ENCODE results near the gene NAXE.

NAXE gene

GRCh38 chr1:156556354-156556753 lies 35.2 kb upstream of the NAXE start:
- TF ChIP-seq CSDC2 (CRISPR knock-in tag; IDR thresholded peaks at IDR 0.05) (no peak), ZFP3 (CRISPR knock-in tag; IDR thresholded peaks at IDR 0.05) (no peak), ISL1 (CRISPR knock-in tag; IDR thresholded peaks at IDR 0.05) (no peak), BACH2 (CRISPR knock-in tag; IDR thresholded peaks at IDR 0.05; ENCODE audit: borderline replicate concordance) (no peak), GLIS3 (CRISPR knock-in tag; IDR thresholded peaks at IDR 0.05) (no peak)
- no peak for ATAC-seq

- ATAC-seq = no peak
- TF ChIP-seq PATZ1 (CRISPR knock-in tag; IDR thresholded peaks at IDR 0.05; ENCODE audit: borderline replicate concordance) = no peak
- TF ChIP-seq ZNF8 (CRISPR knock-in tag; IDR thresholded peaks at IDR 0.05) = no peak
- TF ChIP-seq BACH2 (CRISPR knock-in tag; IDR thresholded peaks at IDR 0.05; ENCODE audit: borderline replicate concordance) = no peak
- TF ChIP-seq ZFP3 (CRISPR knock-in tag; IDR thresholded peaks at IDR 0.05) = no peak
- TF ChIP-seq ZC3H10 (CRISPR knock-in tag; IDR thresholded peaks at IDR 0.05) = no peak
Observed at GRCh38 chr1:156559086-156559796, 32.3 kb upstream of the NAXE start.

GRCh38 chr1:156559797-156560385 lies 31.7 kb upstream of the NAXE start:
- no peak for ATAC-seq
- TF ChIP-seq ZFP30 (CRISPR knock-in tag; IDR thresholded peaks at IDR 0.05) (no peak), ARNTL (CRISPR knock-in tag; IDR thresholded peaks at IDR 0.05; ENCODE audit: borderline replicate concordance, low read depth) (no peak), ESRRG (CRISPR knock-in tag; IDR thresholded peaks at IDR 0.05) (no peak), PPARA (CRISPR knock-in tag; IDR thresholded peaks at IDR 0.05; ENCODE audit: borderline replicate concordance) (no peak), CREB5 (CRISPR knock-in tag; IDR thresholded peaks at IDR 0.05; ENCODE audit: low read depth) (no peak), ZC3H10 (CRISPR knock-in tag; IDR thresholded peaks at IDR 0.05) (no peak), OSR1 (CRISPR knock-in tag; IDR thresholded peaks at IDR 0.05) (no peak), ZNF565 (CRISPR knock-in tag; conservative IDR thresholded peaks at IDR 0.05; ENCODE audit: low read depth) (no peak), ZNF8 (CRISPR knock-in tag; IDR thresholded peaks at IDR 0.05) (no peak), SNAI2 (CRISPR knock-in tag; IDR thresholded peaks at IDR 0.05) (no peak), TSHZ2 (CRISPR knock-in tag; IDR thresholded peaks at IDR 0.05) (no peak), ISL1 (CRISPR knock-in tag; IDR thresholded peaks at IDR 0.05) (no peak), PATZ1 (CRISPR knock-in tag; IDR thresholded peaks at IDR 0.05; ENCODE audit: borderline replicate concordance) (no peak), GLIS3 (CRISPR knock-in tag; IDR thresholded peaks at IDR 0.05) (no peak), BACH2 (CRISPR knock-in tag; IDR thresholded peaks at IDR 0.05; ENCODE audit: borderline replicate concordance) (no peak), RARB (CRISPR knock-in tag; IDR thresholded peaks at IDR 0.05) (no peak), CSRNP3 (CRISPR knock-in tag; IDR thresholded peaks at IDR 0.05) (no peak), CSDC2 (CRISPR knock-in tag; IDR thresholded peaks at IDR 0.05) (no peak), POU6F1 (CRISPR knock-in tag; IDR thresholded peaks at IDR 0.05; ENCODE audit: borderline replicate concordance, low read depth) (no peak), ZNF70 (CRISPR knock-in tag; IDR thresholded peaks at IDR 0.05) (no peak)

Data from SK-N-SH treated with all-trans-retinoic acid at 6 μM for 48 hours (cell line).